Cerebellar cortex (tissue), 1 donor: ENCODE measurements around the gene C6orf89.
A peak's percentile ranks its signal among the peaks of the same experiment; 100 is the strongest.

Experiments used
- DNase-seq: peaks from one replicate; pipeline ENCODE4 v3.0.0-alpha.2; 2015; ENCODE audit warnings: low spot score

The C6orf89 gene

GRCh38 chr6:36885461-36886401 lies at the start of gene C6orf89:
TSS of gene C6orf89 (plus strand) at chr6:36885952. CDS start at chr6:36899445, 13,493 bp downstream.
- DNase-seq = peak; percentile 99

GRCh38 chr6:36836111-36837021 lies 49.4 kb upstream of the C6orf89 start:
- DNase-seq = no peak

DNA sequence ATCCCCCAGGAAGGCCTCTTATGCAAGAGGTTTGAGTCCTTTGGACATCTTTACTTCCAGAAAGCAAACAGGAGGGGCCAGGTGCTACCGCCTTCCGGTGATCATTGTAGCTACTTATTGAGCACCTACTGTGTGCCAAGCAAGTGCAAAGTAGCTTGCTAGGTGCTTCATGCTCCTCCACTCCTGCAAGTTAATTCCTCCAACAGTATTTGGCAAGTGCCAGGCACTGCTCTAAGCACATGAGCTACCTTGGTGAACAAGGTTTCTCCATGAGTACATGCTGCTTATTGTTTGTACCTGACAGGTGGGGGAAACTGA lies 48.8 kb upstream of the C6orf89 start:
- no peak for DNase-seq

DNA sequence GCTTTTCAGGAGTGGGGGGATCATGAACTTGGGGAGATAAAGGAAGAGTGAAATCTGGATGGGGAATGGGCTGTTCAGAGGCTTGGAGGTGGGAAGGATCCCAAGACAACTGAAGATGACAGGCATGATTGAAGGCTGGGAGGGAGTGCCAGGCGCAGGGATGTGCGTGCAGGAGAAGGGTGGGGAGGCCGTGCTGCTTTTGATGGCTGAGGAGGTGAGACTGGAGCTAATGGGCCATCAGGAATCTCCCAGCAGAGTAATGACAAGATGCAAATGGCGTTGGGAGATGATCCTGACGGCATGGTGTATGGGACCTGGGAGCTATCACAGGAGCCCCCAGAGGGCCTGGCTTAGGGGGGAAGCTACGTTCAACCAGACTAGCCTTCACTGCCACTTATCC lies 48.1 kb upstream of the C6orf89 start:
- no peak for DNase-seq

DNA sequence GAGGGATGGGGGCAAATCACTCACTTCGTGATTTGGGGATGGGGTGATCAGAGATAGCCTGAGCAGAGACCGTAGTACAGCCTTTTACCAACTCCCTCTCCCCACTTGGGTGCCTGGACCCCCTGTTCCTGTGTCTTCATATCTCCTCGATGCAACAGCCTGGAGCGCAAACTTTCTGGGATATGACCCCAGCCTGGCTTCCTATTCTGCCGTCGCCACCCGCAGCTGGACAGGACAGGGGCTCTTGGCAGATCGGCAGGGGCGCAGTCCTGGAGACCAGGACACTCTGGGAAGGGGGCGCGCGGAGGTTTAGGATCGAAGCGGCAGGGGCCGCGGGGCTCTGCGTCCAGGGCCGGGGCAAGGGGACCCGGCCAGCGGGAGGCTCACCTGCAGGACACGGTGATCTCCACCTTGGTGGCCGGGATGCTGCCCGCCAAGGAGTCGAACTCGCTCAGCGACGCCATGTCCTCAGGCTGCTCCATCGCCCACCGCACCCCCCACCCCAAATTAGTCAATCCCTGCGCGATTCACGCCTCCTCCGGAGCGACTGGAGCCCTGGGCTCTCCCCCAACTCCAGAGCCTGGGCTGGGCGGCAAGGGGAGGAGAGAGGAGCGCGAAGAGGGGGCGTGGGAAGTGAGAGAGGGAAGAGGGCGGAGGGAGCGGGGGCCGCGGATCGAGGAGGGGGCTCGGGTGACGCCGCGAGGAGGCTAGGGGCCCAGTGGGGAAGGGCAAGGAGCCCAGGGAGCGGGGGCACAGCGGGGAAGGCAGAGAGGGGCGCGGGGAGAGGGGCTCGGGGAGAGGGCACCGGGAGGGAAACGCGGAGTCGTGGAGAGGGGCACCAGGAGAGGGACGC lies 46.6 kb upstream of the C6orf89 start, which contains the start of gene CPNE5:
Gene CPNE5 (minus strand): TSS at position 549 of the 853 bp plus-strand sequence. CDS start 67 bp downstream, at position 482.
- DNase-seq = no peak

DNA sequence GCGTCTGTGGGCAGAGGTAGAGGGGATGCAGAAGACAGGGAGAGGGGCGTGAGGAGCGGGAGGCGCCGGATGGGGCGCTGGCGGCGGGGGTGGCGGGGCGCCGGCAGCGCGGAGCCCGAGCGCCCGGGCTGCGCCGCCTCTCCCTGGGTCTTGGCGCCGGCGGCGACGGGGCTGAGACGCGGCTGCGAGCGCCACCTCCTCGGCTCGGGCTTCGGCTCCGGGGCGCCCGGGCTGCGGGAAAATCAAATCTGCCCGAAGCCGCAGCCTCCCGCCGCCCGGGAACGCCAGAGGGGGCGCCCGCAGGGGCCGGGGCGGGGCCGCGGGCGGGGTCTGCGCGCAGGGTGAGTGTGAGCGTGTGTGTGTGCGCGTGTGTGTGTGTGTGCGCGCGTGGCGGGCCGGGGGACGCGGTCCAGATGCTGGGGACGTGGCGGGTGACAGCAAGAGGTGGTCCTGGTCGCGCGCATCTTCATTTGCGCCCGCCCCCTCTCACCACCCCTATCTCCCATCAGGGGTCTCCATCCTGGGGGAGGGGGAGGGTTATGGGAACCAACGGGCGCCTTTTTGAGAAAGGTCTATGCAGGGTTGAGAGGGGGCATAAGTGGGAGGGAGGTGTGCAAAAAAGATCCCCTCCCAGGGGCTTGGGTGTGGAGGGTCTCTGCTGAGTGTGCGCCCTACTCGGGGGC lies 45.9 kb upstream of the C6orf89 start:
- no peak for DNase-seq

GRCh38 chr6:36840432-36841403 lies 45.0 kb upstream of the C6orf89 start:
- DNase-seq = peak; percentile 54

DNA sequence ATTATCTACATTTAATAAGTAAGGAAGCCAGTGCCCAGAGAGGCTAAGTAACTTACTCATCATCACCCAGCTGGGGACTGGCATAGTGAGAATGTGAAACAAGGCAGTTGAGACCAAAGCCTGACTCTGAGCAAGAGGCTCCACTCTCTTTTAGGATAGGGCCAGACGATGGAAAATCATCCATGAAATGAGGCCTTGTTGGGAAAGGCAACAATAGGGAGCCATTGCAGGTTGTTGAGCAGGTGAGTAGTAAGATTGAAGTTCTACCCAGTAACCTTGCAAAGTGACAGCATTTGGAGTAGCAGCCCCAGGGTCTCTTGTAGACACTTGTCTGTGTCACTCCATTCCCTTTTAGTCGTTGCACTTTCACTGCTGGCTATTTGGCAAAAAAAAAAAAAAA lies 44.0 kb upstream of the C6orf89 start:
- no peak for DNase-seq

DNA sequence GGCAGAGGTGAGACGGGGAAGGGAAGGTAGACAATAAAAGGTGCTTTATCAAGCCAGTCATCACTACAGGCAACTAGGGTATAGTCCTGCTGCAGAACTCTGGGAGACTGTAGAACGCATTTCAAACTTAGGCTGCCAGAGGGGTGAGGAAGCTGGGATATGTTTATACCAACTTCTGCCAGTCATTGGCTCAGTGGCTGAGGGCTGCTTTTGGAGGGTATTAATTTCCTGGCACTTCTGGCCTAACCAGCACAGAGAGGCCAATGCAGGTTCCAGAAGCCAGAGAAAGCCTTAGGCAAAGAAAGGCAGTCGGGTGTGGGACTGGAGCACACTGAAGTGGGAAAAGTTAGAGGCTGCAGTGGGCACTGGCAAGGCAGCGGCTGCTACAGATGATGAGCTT lies 42.6 kb upstream of the C6orf89 start:
- DNase-seq = no peak

GRCh38 chr6:36844232-36845170 lies 41.3 kb upstream of the C6orf89 start:
- DNase-seq = no peak

GRCh38 chr6:36845233-36845632 lies 40.5 kb upstream of the C6orf89 start:
- no peak for DNase-seq

GRCh38 chr6:36847152-36847551 lies 38.6 kb upstream of the C6orf89 start:
- DNase-seq = no peak

GRCh38 chr6:36847991-36848390 lies 37.8 kb upstream of the C6orf89 start:
- DNase-seq = no peak

DNA sequence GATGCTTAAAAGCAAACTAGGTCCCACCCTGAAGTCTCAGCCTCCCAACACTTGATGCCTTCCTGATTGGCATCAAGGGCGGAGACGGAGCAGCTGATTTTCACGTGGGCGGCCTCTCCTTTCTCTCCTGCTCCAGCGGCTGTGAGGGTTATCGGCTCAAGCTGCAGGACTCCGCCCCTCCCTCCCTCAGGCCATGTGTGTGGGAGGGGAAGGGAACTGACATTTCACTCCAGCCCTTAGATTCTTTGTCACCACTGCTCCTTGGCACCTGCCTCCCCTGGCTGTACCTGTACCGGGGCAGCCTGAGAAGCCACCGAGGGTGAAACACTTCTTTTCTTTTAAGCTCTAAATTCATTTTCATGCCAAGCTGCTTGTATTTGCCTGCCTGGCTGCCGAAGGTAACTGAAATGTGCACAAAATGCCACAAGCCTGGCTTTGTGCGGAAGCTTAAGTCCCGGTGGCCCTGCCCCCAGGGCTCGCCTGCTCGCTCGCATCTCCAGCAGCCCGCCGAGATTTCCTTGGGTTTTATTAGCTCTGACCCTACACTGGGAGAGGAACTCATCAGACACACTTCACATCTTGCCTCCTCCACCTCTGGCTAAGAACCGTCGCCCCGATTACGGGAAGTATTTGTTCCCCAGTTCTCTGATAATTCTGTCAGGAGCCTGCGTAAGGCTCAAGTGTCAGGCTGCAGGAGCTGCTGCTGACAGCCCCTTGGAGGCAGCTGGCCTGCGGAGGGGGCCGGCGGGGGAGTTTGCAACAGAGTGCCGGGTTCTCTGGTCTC lies 36.9 kb upstream of the C6orf89 start:
- peak; percentile 69 for DNase-seq

DNA sequence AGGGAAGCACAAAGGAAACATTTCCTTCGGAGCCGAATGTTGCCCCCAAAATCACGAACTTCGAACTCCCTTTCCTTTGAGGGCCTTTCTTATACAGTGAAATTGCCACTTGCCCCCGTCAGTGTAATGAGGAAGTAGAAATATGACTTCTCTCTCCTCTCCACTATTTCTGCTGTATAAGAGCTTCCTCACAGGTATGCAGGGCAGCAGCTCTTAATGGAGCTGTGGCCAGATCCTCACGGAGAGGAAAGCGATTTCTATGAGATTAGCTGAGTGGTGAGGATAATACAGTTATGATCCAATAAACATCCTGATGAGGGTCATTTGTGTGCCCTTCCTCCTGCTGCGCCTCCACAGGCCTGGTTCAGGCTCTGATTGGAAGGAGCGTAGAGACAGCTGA lies 35.7 kb upstream of the C6orf89 start:
- DNase-seq = peak; percentile 49

DNA sequence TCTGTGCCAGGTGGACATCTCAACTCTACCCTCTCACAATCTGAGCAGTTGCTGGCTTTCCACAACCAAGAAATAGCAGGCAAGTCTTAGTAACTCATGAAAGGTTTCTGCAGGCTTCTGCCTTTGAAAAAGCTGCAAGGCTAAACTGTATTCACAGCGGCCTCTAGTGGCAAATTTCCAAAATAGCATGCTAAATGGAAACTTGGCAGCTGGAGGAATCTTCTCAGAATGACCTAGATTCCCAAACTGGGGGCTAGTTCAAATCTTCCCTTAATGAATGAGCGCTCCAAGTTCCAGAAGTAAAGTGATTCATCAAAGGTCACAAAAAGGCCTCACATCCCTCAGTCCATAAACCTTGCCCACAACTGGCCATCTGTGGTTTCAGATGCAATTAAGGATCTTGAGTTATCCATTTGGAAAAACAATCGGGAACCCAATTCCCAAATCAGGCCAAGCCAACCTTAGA lies 34.6 kb upstream of the C6orf89 start:
- peak; percentile 93 for DNase-seq

- DNase-seq = no peak
Measured at GRCh38 chr6:36851626-36852025, 34.1 kb upstream of the C6orf89 start.
